ENCODE data around the gene PSMD11. TPM values are rescaled to one million over a fixed set of nuclear protein-coding genes. Genes with fewer than 3 reads are reported as not detected.

The PSMD11 gene
- total and polyA plus RNA-seq, 2 donors (not counting 3 experiments of a cell fraction or from before 2014, with no cell fraction given), result 59.4 to 153 TPM

- dilution Hi-C loops (cut with MboI; ENCODE audit: extremely low pct_ligation_motif_present, low sequenced_read_pairs) (no loop called here), intact Hi-C loops (cut with micrococcal nuclease) (no loop called here)
- BruUV-seq (replicated peaks), result no TSS peak
- no peaks in the 10 kb centered on the region for H4K20me1 ChIP-seq (replicated peaks; ENCODE audit: control insufficient read depth, extremely low read depth, insufficient read depth, low read length)
- no peak overlapping the region for H2AFZ ChIP-seq (ENCODE audit: low read depth, low read length)
- peaks cover 5% of the 10 kb centered on the region for H3K79me2 ChIP-seq (ENCODE audit: control insufficient read depth, insufficient read depth, low read length)
- FAIRE-seq (no peak), DNase-seq (ENCODE audit: low read depth, low spot score) (no peak)
- no peaks in the 10 kb centered on the region for H3K9me1 ChIP-seq (replicated peaks; ENCODE audit: control insufficient read depth, extremely low read depth, insufficient read depth, low read length)
- H3K9ac ChIP-seq (replicated peaks; ENCODE audit: extremely low read depth, insufficient read depth, low read length), result no peak overlapping the region
- H3K4me3 ChIP-seq (replicated peaks in 1 of 3; ENCODE audit: insufficient read depth in 1 of 3, low read depth in 1 of 3, low read length in 3 of 3), result no peak overlapping the region
- no peak for TF ChIP-seq FOS (IDR thresholded peaks at IDR 0.05; ENCODE audit: borderline replicate concordance, insufficient read depth, low read length)
- no peak for TF ChIP-seq POLR2A (IDR thresholded peaks at IDR 0.05; ENCODE audit: low read depth, low read length)
- no peak for TF ChIP-seq CTCF (IDR thresholded peaks at IDR 0.05; ENCODE audit: extremely low read depth in 1 of 2, insufficient read depth in 1 of 2, low read depth in 1 of 2, low read length in 2 of 2)
- no peak for TF ChIP-seq JUN (IDR thresholded peaks at IDR 0.05; ENCODE audit: borderline replicate concordance, insufficient read depth, insufficient read length, low read depth)
- TF ChIP-seq MYC (IDR thresholded peaks at IDR 0.05; ENCODE audit: low read depth, low read length), result no peak
- no peak for TF ChIP-seq EZH2 (IDR thresholded peaks at IDR 0.05; ENCODE audit: borderline replicate concordance, low read depth, low read length, severe bottlenecking)
- TF ChIP-seq GATA2 (IDR thresholded peaks at IDR 0.05; ENCODE audit: insufficient read depth, insufficient read length, low read depth, low read length), result no peak
- TF ChIP-seq, protein P1, sequence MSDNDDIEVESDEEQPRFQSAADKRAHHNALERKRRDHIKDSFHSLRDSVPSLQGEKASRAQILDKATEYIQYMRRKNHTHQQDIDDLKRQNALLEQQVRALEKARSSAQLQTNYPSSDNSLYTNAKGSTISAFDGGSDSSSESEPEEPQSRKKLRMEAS (IDR thresholded peaks at IDR 0.05; ENCODE audit: insufficient read depth, insufficient read length), result no peak
- TF ChIP-seq POLR2AphosphoS5 (IDR thresholded peaks at IDR 0.05; ENCODE audit: insufficient read depth, low read depth, low read length), result no peak
- no peak overlapping the region for H3K27ac ChIP-seq (ENCODE audit: insufficient read depth, low read depth, low read length)
- no peaks in the 10 kb centered on the region for H3K27me3 ChIP-seq (ENCODE audit: control insufficient read depth in 2 of 2, insufficient read depth in 2 of 2, low read length in 2 of 2)
- ChIA-PET POLR2A (no interaction called here), CTCF (no interaction called here)
- peaks cover 50 to 62% of the 10 kb centered on the region in 2 experiments for H3K36me3 ChIP-seq (ENCODE audit: control insufficient read depth in 2 of 2, extremely low read depth in 1 of 2, insufficient read depth in 2 of 2, low read length in 2 of 2)
- H3K4me2 ChIP-seq (ENCODE audit: insufficient read depth, low read length), result no peak overlapping the region
- no peaks in the 10 kb centered on the region for H3K9me3 ChIP-seq (replicated peaks; ENCODE audit: control insufficient read depth, insufficient read depth, low read length)
- no peaks in the 10 kb centered on the region for H3K4me1 ChIP-seq (ENCODE audit: control insufficient read depth, extremely low read depth, insufficient read depth, low read length)
Observed at GRCh38 chr17:32475258-32475657, 30.9 kb downstream of the PSMD11 start.
